ENCODE data around the gene MACROD2. TPM values are rescaled to one million over a fixed set of nuclear protein-coding genes. Genes with fewer than 3 reads are reported as not detected.

MACROD2 gene
- total RNA-seq, 5 donors from 2014 or later (not counting 1 experiment from before 2014, with no cell fraction given) = 0.23 to 1.3 (median 0.51) TPM; not detected in 2

- ATAC-seq (replicated peaks in 1 of 4) (no peak), DNase-seq (no peak)
- Histone ChIP-seq H3K4me1 (ENCODE audit: control insufficient read depth in 1 of 2, extremely low read depth in 1 of 2, insufficient read depth in 2 of 2, low read length in 2 of 2) (no peaks in the 10 kb centered on the region), H3K9me3 (no peaks in the 10 kb centered on the region), H3K27ac (ENCODE audit: low read length) (no peak overlapping the region), H3K27me3 (replicated peaks in 1 of 2; ENCODE audit: control insufficient read depth in 2 of 2, extremely low read depth in 1 of 2, insufficient read depth in 2 of 2, low read length in 1 of 2) (no peaks in the 10 kb centered on the region), H3K4me3 (ENCODE audit: control insufficient read depth in 1 of 2, extremely low read depth in 1 of 2, low read length in 1 of 2) (no peak overlapping the region), H3K36me3 (ENCODE audit: control insufficient read depth in 2 of 2, extremely low read depth in 1 of 2, insufficient read depth in 1 of 2, low read length in 1 of 2) (no peaks in the 10 kb centered on the region)
- WGBS (ENCODE audit: insufficient coverage) = no CpG with 5 or more reads among the region's 1 CpG
- Mint-ChIP-seq H3K27ac (no peak overlapping the region), H3K4me1 (no peaks in the 10 kb centered on the region), H3K36me3 (no peaks in the 10 kb centered on the region), H3K9me3 (peaks cover 0 to 19% (median 12%) of the 10 kb centered on the region in 3 donors), H3K27me3 (no peaks in the 10 kb centered on the region), H3K4me3 (no peak overlapping the region)
- ChIA-PET POLR2A (no interaction called here), CTCF (interaction anchor here in 1 of 2 donors (0.7 kb wide), 1 partner anchor 461 kb away, joined by 3 read pairs; no protein-coding TSS in a partner anchor)
Measured at GRCh38 chr20:14344746-14345145, 349.4 kb downstream of the MACROD2 start.

DNA sequence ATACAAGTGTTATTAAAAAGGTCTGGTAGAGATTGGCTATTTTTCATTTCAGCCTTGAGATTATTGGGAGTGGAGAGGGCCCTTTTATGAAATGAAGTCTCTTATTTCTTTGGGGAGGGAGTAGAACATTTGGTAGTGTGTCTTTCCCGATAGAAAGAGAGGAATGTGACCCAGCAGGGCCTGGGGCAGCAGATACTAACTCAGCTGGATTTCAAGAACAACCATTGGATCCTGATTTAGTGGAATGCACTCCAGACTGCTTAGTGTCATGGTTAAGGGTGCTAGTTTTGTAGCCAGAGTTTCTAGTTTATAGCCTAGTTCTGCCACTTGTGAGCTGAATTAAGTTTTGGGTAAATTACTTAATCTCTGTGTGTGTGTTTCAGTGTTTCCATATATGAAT is 360.5 kb downstream of the MACROD2 start:
- no peaks in the 10 kb centered on the region for H3K9me3 ChIP-seq
- no peaks in the 10 kb centered on the region for H3K4me1 ChIP-seq (ENCODE audit: control insufficient read depth in 1 of 2, extremely low read depth in 1 of 2, insufficient read depth in 2 of 2, low read length in 2 of 2)
- ATAC-seq (replicated peaks in 1 of 4) = no peak
- no peaks in the 10 kb centered on the region for H3K36me3 Mint-ChIP-seq
- POLR2A ChIA-PET = no interaction called here
- H3K27me3 Mint-ChIP-seq = no peaks in the 10 kb centered on the region
- no peak overlapping the region for H3K27ac ChIP-seq (ENCODE audit: low read length)
- no peak overlapping the region for H3K4me3 ChIP-seq (ENCODE audit: control insufficient read depth in 1 of 2, extremely low read depth in 1 of 2, low read length in 1 of 2)
- CTCF ChIA-PET = no interaction called here
- H3K27me3 ChIP-seq (replicated peaks in 1 of 2; ENCODE audit: control insufficient read depth in 2 of 2, extremely low read depth in 1 of 2, insufficient read depth in 2 of 2, low read length in 1 of 2) = no peaks in the 10 kb centered on the region
- no peak overlapping the region for H3K27ac Mint-ChIP-seq
- WGBS (ENCODE audit: insufficient coverage) = 67% methylated on average over 1 of the region's 1 CpG
- H3K9me3 Mint-ChIP-seq = peaks cover 4 to 17% (median 11%) of the 10 kb centered on the region in 3 donors
- no peak overlapping the region for H3K4me3 Mint-ChIP-seq
- no peaks in the 10 kb centered on the region for H3K36me3 ChIP-seq (ENCODE audit: control insufficient read depth in 2 of 2, extremely low read depth in 1 of 2, insufficient read depth in 1 of 2, low read length in 1 of 2)
- no peaks in the 10 kb centered on the region for H3K4me1 Mint-ChIP-seq
- DNase-seq = no peak

DNA sequence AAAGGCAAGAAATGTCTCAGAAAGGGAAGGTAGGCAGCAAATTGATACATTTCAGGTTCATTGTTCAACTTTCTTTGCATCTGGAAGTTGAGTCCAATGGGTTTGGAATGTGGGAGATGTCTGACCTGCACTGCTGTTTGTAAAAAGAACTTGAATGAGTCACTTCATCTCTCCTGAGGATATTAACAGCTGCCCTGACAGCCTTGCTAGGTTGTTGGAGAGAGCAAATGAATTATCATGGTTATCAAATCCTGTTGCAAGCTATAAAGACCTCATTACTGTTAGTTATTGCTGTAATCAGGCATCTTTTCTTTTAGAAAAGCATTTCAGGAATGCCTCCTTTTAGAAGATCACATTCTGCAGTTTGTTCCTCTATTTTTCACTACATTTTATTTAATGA is 365.1 kb downstream of the MACROD2 start:
- no peaks in the 10 kb centered on the region for H3K36me3 Mint-ChIP-seq
- no peaks in the 10 kb centered on the region for H3K27me3 ChIP-seq (replicated peaks in 1 of 2; ENCODE audit: control insufficient read depth in 2 of 2, extremely low read depth in 1 of 2, insufficient read depth in 2 of 2, low read length in 1 of 2)
- no peak overlapping the region for H3K4me3 Mint-ChIP-seq
- no peak overlapping the region for H3K4me3 ChIP-seq (ENCODE audit: control insufficient read depth in 1 of 2, extremely low read depth in 1 of 2, low read length in 1 of 2)
- no peaks in the 10 kb centered on the region for H3K9me3 ChIP-seq
- POLR2A ChIA-PET = no interaction called here
- no peak for DNase-seq
- H3K4me1 ChIP-seq (ENCODE audit: control insufficient read depth in 1 of 2, extremely low read depth in 1 of 2, insufficient read depth in 2 of 2, low read length in 2 of 2) = no peaks in the 10 kb centered on the region
- no peaks in the 10 kb centered on the region for H3K36me3 ChIP-seq (ENCODE audit: control insufficient read depth in 2 of 2, extremely low read depth in 1 of 2, insufficient read depth in 1 of 2, low read length in 1 of 2)
- CTCF ChIA-PET = no interaction called here
- H3K27ac Mint-ChIP-seq = no peak overlapping the region
- no peaks in the 10 kb centered on the region for H3K27me3 Mint-ChIP-seq
- H3K9me3 Mint-ChIP-seq = peaks cover 3 to 20% (median 7%) of the 10 kb centered on the region in 3 donors
- no peaks in the 10 kb centered on the region for H3K4me1 Mint-ChIP-seq
- ATAC-seq (replicated peaks in 1 of 4) = no peak
- H3K27ac ChIP-seq (ENCODE audit: low read length) = no peak overlapping the region

GRCh38 chr20:14361509-14362345 is 366.4 kb downstream of the MACROD2 start:
- POLR2A ChIA-PET = interaction anchor here in 1 of 2 donors (0.9 kb wide), 1 partner anchor 8 kb away, joined by 3 read pairs; no protein-coding TSS in a partner anchor
- no peaks in the 10 kb centered on the region for H3K36me3 Mint-ChIP-seq

DNA sequence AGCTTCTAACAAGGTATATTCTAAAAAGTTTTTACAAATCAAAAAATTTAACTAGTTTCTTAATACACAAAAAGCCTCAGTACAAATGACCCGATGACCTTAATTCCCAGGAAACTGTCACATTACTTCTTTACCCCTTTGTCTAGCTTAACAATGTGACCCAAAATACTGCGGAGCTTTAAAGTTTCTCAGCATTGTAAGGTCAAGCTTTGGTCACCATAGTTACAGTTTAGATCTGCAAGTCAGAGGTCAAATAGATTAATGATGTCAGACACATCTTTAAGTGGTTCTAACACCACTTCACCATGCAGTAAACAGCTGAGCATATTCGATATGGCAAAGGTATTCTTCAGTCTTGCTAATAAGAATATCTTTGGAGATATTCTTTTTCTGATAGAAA is 378.9 kb downstream of the MACROD2 start:
- Mint-ChIP-seq H3K27ac (no peak overlapping the region), H3K36me3 (no peaks in the 10 kb centered on the region), H3K27me3 (no peaks in the 10 kb centered on the region), H3K4me3 (no peak overlapping the region), H3K4me1 (no peaks in the 10 kb centered on the region), H3K9me3 (peaks cover 7 to 24% (median 15%) of the 10 kb centered on the region in 3 donors)
- H3K4me3 ChIP-seq (ENCODE audit: control insufficient read depth in 1 of 2, extremely low read depth in 1 of 2, low read length in 1 of 2) = no peak overlapping the region
- ChIA-PET POLR2A (no interaction called here), CTCF (no interaction called here)
- no peaks in the 10 kb centered on the region for H3K9me3 ChIP-seq
- WGBS (ENCODE audit: insufficient coverage) = 51% methylated on average over 2 of the region's 3 CpGs
- DNase-seq = no peak
- H3K4me1 ChIP-seq (ENCODE audit: control insufficient read depth in 1 of 2, extremely low read depth in 1 of 2, insufficient read depth in 2 of 2, low read length in 2 of 2) = no peaks in the 10 kb centered on the region
- no peak overlapping the region for H3K27ac ChIP-seq (ENCODE audit: low read length)
- H3K36me3 ChIP-seq (ENCODE audit: control insufficient read depth in 2 of 2, extremely low read depth in 1 of 2, insufficient read depth in 1 of 2, low read length in 1 of 2) = no peaks in the 10 kb centered on the region
- H3K27me3 ChIP-seq (replicated peaks in 1 of 2; ENCODE audit: control insufficient read depth in 2 of 2, extremely low read depth in 1 of 2, insufficient read depth in 2 of 2, low read length in 1 of 2) = no peaks in the 10 kb centered on the region
- no peak for ATAC-seq (replicated peaks in 1 of 4)

More at GRCh38 chr20:14361509-14362345, 366.4 kb downstream of the MACROD2 start:
- H3K27ac ChIP-seq (ENCODE audit: low read length) = no peak overlapping the region
- H3K27me3 ChIP-seq (replicated peaks in 1 of 2; ENCODE audit: control insufficient read depth in 2 of 2, extremely low read depth in 1 of 2, insufficient read depth in 2 of 2, low read length in 1 of 2) = no peaks in the 10 kb centered on the region
- H3K4me3 ChIP-seq (ENCODE audit: control insufficient read depth in 1 of 2, extremely low read depth in 1 of 2, low read length in 1 of 2) = no peak overlapping the region
- H3K36me3 ChIP-seq (ENCODE audit: control insufficient read depth in 2 of 2, extremely low read depth in 1 of 2, insufficient read depth in 1 of 2, low read length in 1 of 2) = no peaks in the 10 kb centered on the region
- Mint-ChIP-seq H3K27ac (no peak overlapping the region), H3K27me3 (no peaks in the 10 kb centered on the region), H3K4me3 (no peak overlapping the region), H3K9me3 (peaks cover 3 to 25% (median 12%) of the 10 kb centered on the region in 3 donors), H3K4me1 (no peaks in the 10 kb centered on the region)
- ATAC-seq (replicated peaks in 1 of 4) (no peak), DNase-seq (no peak)
- WGBS (ENCODE audit: insufficient coverage) = 80% methylated on average over 1 of the region's 3 CpGs
- CTCF ChIA-PET = no interaction called here
- no peaks in the 10 kb centered on the region for H3K9me3 ChIP-seq
- no peaks in the 10 kb centered on the region for H3K4me1 ChIP-seq (ENCODE audit: control insufficient read depth in 1 of 2, extremely low read depth in 1 of 2, insufficient read depth in 2 of 2, low read length in 2 of 2)

DNA sequence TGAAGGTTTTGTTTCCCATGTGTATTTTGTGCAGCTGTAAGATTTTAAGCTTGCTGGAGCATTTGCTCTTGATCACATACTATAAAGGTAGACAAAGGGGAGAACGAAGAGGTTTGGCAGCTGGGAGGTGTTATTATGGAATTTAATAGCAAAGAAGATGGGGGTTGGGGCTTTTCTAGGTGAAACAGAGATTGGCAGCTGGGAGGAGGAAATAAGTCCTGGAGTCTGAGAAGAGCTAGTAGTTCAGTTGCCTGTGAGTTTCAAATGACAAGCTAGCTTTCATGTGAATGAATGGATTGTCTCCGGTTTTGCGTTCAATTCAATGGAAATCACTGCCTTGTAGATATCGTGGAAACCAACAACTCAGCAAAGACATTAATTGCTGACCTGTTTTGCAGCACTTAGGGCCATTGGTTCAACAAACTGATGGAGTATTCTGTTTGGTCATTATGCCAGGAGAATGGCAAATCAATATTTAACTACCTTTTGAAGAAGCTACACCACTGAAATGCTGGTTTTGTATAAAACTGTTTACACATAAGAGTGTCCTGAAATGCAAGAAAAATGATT is 380.2 kb downstream of the MACROD2 start:
- ATAC-seq (replicated peaks in 1 of 4) (no peak), DNase-seq (no peak)
- H3K4me3 Mint-ChIP-seq = no peak overlapping the region
- H3K4me1 Mint-ChIP-seq = no peaks in the 10 kb centered on the region
- Histone ChIP-seq H3K36me3 (ENCODE audit: control insufficient read depth in 2 of 2, extremely low read depth in 1 of 2, insufficient read depth in 1 of 2, low read length in 1 of 2) (no peaks in the 10 kb centered on the region), H3K4me3 (ENCODE audit: control insufficient read depth in 1 of 2, extremely low read depth in 1 of 2, low read length in 1 of 2) (no peak overlapping the region), H3K27me3 (replicated peaks in 1 of 2; ENCODE audit: control insufficient read depth in 2 of 2, extremely low read depth in 1 of 2, insufficient read depth in 2 of 2, low read length in 1 of 2) (no peaks in the 10 kb centered on the region), H3K9me3 (no peaks in the 10 kb centered on the region), H3K27ac (ENCODE audit: low read length) (no peak overlapping the region), H3K4me1 (ENCODE audit: control insufficient read depth in 1 of 2, extremely low read depth in 1 of 2, insufficient read depth in 2 of 2, low read length in 2 of 2) (no peaks in the 10 kb centered on the region)
- POLR2A ChIA-PET = no interaction called here
- peaks cover 7 to 24% (median 15%) of the 10 kb centered on the region in 3 donors for H3K9me3 Mint-ChIP-seq
- no CpG with 5 or more reads among the region's 4 CpGs for WGBS (ENCODE audit: insufficient coverage)
- no peaks in the 10 kb centered on the region for H3K27me3 Mint-ChIP-seq
- no peak overlapping the region for H3K27ac Mint-ChIP-seq
- CTCF ChIA-PET = no interaction called here
- no peaks in the 10 kb centered on the region for H3K36me3 Mint-ChIP-seq

Data from T-cell (primary cell).